Measurements from ENCODE around the gene LRRC10B.

Gene LRRC10B

GRCh38 chr11:61549662-61550568 lies 41.4 kb downstream of the LRRC10B start:
- peak; percentile 46 for DNase-seq

GRCh38 chr11:61550665-61551227 lies 42.2 kb downstream of the LRRC10B start:
- DNase-seq: no peak

GRCh38 chr11:61551634-61552033 lies 43.1 kb downstream of the LRRC10B start:
- DNase-seq: peak; percentile 58

GRCh38 chr11:61552108-61552635 lies 43.6 kb downstream of the LRRC10B start:
- no peak for DNase-seq

- DNase-seq: no peak
Observed at GRCh38 chr11:61553373-61554171, 45.0 kb downstream of the LRRC10B start.

- no peak for DNase-seq
Observed at GRCh38 chr11:61554172-61554988, 45.8 kb downstream of the LRRC10B start.

- DNase-seq: no peak
Observed at GRCh38 chr11:61555051-61555969, 46.8 kb downstream of the LRRC10B start.

GRCh38 chr11:61555978-61556377 lies 47.4 kb downstream of the LRRC10B start:
- no peak for DNase-seq

- DNase-seq: no peak
Observed at GRCh38 chr11:61556621-61557020, 48.1 kb downstream of the LRRC10B start.

Measured in RPMI8226 (cell line).